T-helper 1 cell treated with Interleukin-12 subunit alpha and Interleukin-12 subunit beta and Interleukin-4 antibody, amounts not matched to agents 30 μg/mL and 1 μg/mL, for 36 hours (primary cell): Measurements from ENCODE around the gene AGBL4.

Source experiments
- H3K27ac Mint-ChIP-seq: one replicate; pipeline ENCODE4 v1.8.0; 2021; ENCODE audit warnings: mild to moderate bottlenecking, mixed read lengths
- H3K27me3 Mint-ChIP-seq: one replicate; pipeline ENCODE4 v1.8.0; 2021; ENCODE audit warnings: low read depth, mixed read lengths
- H3K36me3 Mint-ChIP-seq: one replicate; pipeline ENCODE4 v1.8.0; 2021; ENCODE audit warnings: low read depth, mixed read lengths
- H3K4me1 Mint-ChIP-seq: one replicate; pipeline ENCODE4 v1.8.0; 2021; ENCODE audit warnings: low read depth, mixed read lengths
- H3K4me3 Mint-ChIP-seq: one replicate; pipeline ENCODE4 v1.8.0; 2021; ENCODE audit warnings: mild to moderate bottlenecking, moderate library complexity, mixed read lengths
- H3K9me3 Mint-ChIP-seq: one replicate; pipeline ENCODE4 v1.8.0; 2021; ENCODE audit warnings: mixed read lengths

Gene AGBL4

GRCh38 chr1:48726557-48727215, 1297.1 kb downstream of the AGBL4 start:
- no peak overlapping the region for H3K27ac Mint-ChIP-seq

GRCh38 chr1:48726139-48726538, 1297.6 kb downstream of the AGBL4 start:
- Mint-ChIP-seq H3K4me1 (no peaks in the 10 kb centered on the region), H3K9me3 (no peaks in the 10 kb centered on the region), H3K36me3 (no peaks in the 10 kb centered on the region), H3K27me3 (no peaks in the 10 kb centered on the region), H3K27ac (no peak overlapping the region), H3K4me3 (no peak overlapping the region)

More at GRCh38 chr1:48726557-48727215, 1297.1 kb downstream of the AGBL4 start:
- Mint-ChIP-seq H3K36me3 (no peaks in the 10 kb centered on the region), H3K4me1 (no peaks in the 10 kb centered on the region), H3K4me3 (no peak overlapping the region), H3K27me3 (no peaks in the 10 kb centered on the region), H3K9me3 (no peaks in the 10 kb centered on the region)

DNA sequence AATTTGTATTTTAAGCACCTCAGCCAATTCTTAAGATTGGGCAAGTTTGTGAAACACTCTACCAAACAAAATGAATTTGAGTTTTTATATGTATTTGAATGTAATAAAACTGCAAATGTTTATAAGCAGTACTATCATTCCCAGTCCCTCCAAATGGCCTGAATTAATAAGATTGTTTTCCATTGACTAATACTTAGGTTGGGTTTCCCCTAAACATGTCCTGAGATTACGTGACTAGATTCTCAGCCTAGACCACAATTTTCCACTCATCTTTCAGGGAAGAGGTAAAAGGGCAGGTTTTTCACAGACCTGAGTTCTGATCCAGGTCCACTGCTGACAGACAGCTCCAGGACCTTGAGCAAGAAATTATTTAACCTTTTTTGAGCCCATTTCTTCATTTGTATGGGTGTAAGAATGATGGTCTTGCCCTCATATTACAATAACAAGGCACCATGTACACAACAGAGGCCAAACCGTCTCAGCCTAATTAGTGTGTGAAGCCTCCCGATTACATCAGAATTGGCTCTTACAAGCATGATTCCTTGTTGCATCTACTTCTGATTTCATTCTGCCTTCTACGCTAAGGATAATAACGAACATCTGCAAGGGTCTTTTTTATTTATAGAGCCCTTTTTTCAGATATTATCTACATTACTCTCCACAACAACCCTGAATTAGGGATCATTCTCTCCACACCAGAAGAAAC, 1298.3 kb downstream of the AGBL4 start:
- H3K4me3 Mint-ChIP-seq = no peak overlapping the region
- no peaks in the 10 kb centered on the region for H3K4me1 Mint-ChIP-seq
- H3K27ac Mint-ChIP-seq = no peak overlapping the region
- no peaks in the 10 kb centered on the region for H3K36me3 Mint-ChIP-seq
- H3K27me3 Mint-ChIP-seq = no peaks in the 10 kb centered on the region
- H3K9me3 Mint-ChIP-seq = no peaks in the 10 kb centered on the region

GRCh38 chr1:48720929-48721328, 1302.8 kb downstream of the AGBL4 start:
- no peak overlapping the region for H3K4me3 Mint-ChIP-seq
- no peak overlapping the region for H3K27ac Mint-ChIP-seq
- no peaks in the 10 kb centered on the region for H3K9me3 Mint-ChIP-seq
- H3K4me1 Mint-ChIP-seq = no peaks in the 10 kb centered on the region
- H3K36me3 Mint-ChIP-seq = no peaks in the 10 kb centered on the region
- H3K27me3 Mint-ChIP-seq = no peaks in the 10 kb centered on the region

GRCh38 chr1:48718705-48719104, 1305.0 kb downstream of the AGBL4 start:
- no peak overlapping the region for H3K4me3 Mint-ChIP-seq
- no peaks in the 10 kb centered on the region for H3K4me1 Mint-ChIP-seq
- no peaks in the 10 kb centered on the region for H3K9me3 Mint-ChIP-seq
- H3K27ac Mint-ChIP-seq = no peak overlapping the region
- no peaks in the 10 kb centered on the region for H3K36me3 Mint-ChIP-seq
- no peaks in the 10 kb centered on the region for H3K27me3 Mint-ChIP-seq

DNA sequence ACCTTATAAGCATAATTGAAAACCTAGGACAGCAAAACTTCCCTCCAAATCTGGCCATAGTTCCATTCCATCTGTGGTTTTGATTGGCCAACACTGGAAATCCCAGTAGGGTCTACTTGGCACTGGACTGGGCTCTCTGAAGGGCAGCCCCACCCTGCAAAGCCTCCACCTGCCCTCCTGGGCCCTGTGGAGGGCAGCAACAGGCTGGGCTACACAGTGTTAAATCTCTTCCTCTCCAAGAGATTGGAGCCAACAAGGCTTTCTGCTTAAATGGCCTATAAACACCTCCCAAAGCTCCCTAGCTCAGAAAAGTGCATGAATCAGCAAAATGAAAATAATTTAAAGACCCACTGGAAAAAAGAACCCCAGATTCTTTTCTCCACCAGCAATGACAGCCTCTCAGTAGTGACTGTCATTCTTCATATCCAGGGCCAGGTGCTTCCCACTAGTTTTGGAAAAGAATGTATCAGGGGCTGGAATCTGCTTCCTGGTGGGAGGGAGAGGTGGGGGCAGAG, 1305.6 kb downstream of the AGBL4 start:
- Mint-ChIP-seq H3K4me3 (no peak overlapping the region), H3K27me3 (no peaks in the 10 kb centered on the region)

DNA sequence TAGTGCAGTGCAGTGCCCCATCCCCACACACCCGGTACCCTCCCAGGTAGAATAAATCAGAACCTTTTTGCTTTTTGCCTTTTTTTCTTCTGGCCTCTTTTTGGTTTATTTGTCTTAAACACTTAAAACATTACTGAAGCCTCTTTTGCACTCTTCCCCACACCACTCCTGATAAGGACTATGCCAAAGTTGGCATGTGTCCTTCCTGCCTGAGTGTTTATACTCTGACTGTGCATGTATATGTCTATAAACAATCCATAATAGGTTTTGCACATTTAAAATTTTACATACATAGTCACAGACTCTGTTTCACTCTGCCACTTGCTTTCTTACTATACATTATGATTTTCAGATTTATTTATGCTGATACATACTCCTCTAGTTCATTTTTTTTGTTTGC, 1306.7 kb downstream of the AGBL4 start:
- H3K4me3 Mint-ChIP-seq = no peak overlapping the region
- no peaks in the 10 kb centered on the region for H3K27me3 Mint-ChIP-seq

More for the DNA sequence above, 1305.6 kb downstream of the AGBL4 start:
- Mint-ChIP-seq H3K9me3 (no peaks in the 10 kb centered on the region), H3K4me1 (no peaks in the 10 kb centered on the region), H3K36me3 (no peaks in the 10 kb centered on the region), H3K27ac (no peak overlapping the region)

GRCh38 chr1:48715921-48716320, 1307.8 kb downstream of the AGBL4 start:
- Mint-ChIP-seq H3K9me3 (no peaks in the 10 kb centered on the region), H3K27me3 (no peaks in the 10 kb centered on the region), H3K4me1 (no peaks in the 10 kb centered on the region), H3K27ac (no peak overlapping the region), H3K36me3 (no peaks in the 10 kb centered on the region), H3K4me3 (no peak overlapping the region)

More for the DNA sequence above, 1306.7 kb downstream of the AGBL4 start:
- Mint-ChIP-seq H3K36me3 (no peaks in the 10 kb centered on the region), H3K4me1 (no peaks in the 10 kb centered on the region), H3K27ac (no peak overlapping the region), H3K9me3 (no peaks in the 10 kb centered on the region)

DNA sequence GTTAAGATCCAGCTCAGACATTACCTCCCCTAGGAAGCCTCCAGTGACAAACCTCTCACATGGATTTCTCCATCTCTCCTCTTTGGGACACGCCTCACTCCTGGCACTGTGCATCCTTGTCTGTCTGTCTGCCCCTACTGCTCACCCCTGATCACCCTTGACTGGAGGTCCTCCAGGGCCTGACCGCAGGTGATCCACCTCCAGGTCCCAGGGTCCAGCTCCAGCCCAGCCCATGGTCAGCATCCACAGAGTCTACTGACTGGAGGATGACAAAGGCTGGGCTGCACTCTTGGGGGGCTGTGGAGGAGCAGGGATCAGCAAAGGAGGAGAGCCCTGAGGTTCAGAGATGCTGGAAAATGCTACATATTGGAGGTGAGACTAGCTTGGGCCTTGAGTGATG, 1312.8 kb downstream of the AGBL4 start:
- Mint-ChIP-seq H3K4me1 (no peaks in the 10 kb centered on the region), H3K36me3 (no peaks in the 10 kb centered on the region), H3K9me3 (no peaks in the 10 kb centered on the region), H3K4me3 (no peak overlapping the region), H3K27ac (no peak overlapping the region), H3K27me3 (no peaks in the 10 kb centered on the region)

DNA sequence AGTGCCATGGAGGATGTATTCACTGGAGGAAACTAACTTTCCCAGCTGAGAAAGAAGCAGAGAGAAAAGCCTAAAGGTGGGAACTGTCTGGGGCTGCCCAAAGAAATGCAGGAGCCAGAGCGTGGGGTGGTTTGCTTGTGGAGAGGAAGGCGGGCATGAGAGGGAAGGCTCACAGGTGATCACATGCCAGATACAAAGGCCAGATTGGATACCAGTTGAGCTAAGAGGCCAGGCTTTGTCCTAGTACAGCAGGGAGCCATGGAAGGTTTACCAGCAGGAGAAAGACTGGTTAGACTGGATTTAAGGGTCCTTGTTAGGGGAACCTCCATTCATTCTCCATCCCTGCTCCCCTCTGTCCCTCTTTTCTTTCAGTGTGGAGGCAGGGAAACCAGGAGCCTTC, 1313.4 kb downstream of the AGBL4 start:
- peaks cover 5% of the 10 kb centered on the region for H3K27me3 Mint-ChIP-seq
- H3K9me3 Mint-ChIP-seq = no peaks in the 10 kb centered on the region
- no peaks in the 10 kb centered on the region for H3K4me1 Mint-ChIP-seq
- no peak overlapping the region for H3K27ac Mint-ChIP-seq
- H3K36me3 Mint-ChIP-seq = no peaks in the 10 kb centered on the region
- no peak overlapping the region for H3K4me3 Mint-ChIP-seq

DNA sequence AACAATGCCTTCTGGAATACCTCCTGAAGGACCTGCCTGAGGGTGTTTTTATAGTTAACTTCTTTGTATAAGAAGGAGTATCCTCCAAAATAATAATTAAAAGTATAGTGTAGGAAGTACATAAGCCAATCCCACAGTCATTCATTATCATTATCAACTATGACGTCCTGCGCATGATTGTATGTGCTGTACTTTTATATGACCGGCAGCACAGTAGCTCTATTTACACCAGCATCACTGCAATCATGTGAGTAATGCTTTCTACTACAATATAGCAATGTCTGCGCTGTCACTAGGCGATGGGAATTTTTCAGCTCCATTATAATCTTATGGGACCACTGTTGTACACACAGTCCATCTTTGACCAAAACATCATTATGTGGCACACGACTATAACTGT, 1319.0 kb downstream of the AGBL4 start:
- no peak overlapping the region for H3K27ac Mint-ChIP-seq
- H3K36me3 Mint-ChIP-seq = no peaks in the 10 kb centered on the region
- H3K4me1 Mint-ChIP-seq = no peaks in the 10 kb centered on the region
- H3K9me3 Mint-ChIP-seq = no peaks in the 10 kb centered on the region
- peaks cover 22% of the 10 kb centered on the region for H3K27me3 Mint-ChIP-seq
- H3K4me3 Mint-ChIP-seq = no peak overlapping the region

DNA sequence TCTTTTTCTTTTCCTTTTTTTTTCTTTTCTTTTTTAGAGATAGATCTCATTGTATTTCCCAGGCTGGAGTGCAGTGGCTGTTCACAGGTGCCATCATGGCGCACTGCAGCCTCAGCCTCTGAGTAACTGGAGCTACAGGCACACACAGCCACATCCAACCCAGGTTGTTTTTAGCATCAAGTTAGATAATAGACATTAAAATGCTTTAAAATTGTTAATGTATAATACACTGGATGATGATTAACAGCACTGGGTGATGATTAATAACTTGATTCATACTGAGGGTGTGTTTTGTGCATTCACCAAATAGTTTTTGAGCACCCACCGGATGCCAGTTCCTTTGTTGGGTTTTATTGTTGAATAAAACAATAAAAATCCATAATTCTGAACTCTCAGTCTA, 1322.3 kb downstream of the AGBL4 start:
- no peaks in the 10 kb centered on the region for H3K4me1 Mint-ChIP-seq
- no peaks in the 10 kb centered on the region for H3K36me3 Mint-ChIP-seq
- H3K4me3 Mint-ChIP-seq = no peak overlapping the region
- no peaks in the 10 kb centered on the region for H3K9me3 Mint-ChIP-seq
- peaks cover 25% of the 10 kb centered on the region for H3K27me3 Mint-ChIP-seq
- no peak overlapping the region for H3K27ac Mint-ChIP-seq

- Mint-ChIP-seq H3K4me3 (no peak overlapping the region), H3K4me1 (no peaks in the 10 kb centered on the region), H3K36me3 (no peaks in the 10 kb centered on the region), H3K27me3 (peaks cover 10% of the 10 kb centered on the region), H3K27ac (no peak overlapping the region), H3K9me3 (no peaks in the 10 kb centered on the region)
Observed at GRCh38 chr1:48697066-48697707, 1326.6 kb downstream of the AGBL4 start.

DNA sequence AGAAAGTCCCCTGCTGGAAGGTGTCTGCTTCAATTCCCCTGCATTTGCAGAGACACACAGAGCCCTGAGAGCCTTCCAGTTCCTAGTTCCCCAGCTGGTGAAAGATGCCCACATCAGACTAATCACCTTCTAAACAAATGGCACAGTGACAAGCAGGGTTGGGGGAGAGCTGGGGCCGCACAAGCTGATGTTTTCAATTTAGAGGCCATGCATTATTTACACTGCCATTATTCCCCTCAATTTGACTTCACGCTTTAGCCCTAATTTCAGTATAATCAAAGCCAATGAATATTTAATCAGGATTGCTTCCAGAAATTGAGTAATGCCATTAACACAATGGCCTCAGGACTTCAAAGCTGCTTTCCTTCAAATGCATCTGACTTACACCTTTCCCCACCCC, 1328.6 kb downstream of the AGBL4 start:
- Mint-ChIP-seq H3K27me3 (peaks cover 6% of the 10 kb centered on the region), H3K9me3 (no peaks in the 10 kb centered on the region), H3K36me3 (no peaks in the 10 kb centered on the region), H3K4me1 (no peaks in the 10 kb centered on the region), H3K27ac (no peak overlapping the region), H3K4me3 (no peak overlapping the region)
